AG09309 (cell line): ENCODE data around the gene TNS1.

ENCODE experiments used
- DNase-seq: peaks from one replicate; pipeline ENCODE4 v3.0.0-alpha.2; 2010; ENCODE audit warnings: low read depth
- H3K4me3 ChIP-seq: 2 replicates; pipeline ENCODE4 v1.5.1; 2011; ENCODE audit warnings: mild to moderate bottlenecking, low read depth, low read length, moderate library complexity; ENCODE audit not compliant: control insufficient read depth
- TF ChIP-seq, protein P1 (sequence below): IDR thresholded peaks from 2 replicates; pipeline ENCODE4 v1.5.1; 2011; ENCODE audit warnings: mild to moderate bottlenecking, low read depth, low read length, inconsistent platforms; ENCODE audit not compliant: insufficient read depth, control insufficient read depth; ENCODE audit errors: missing control alignments

Gene TNS1

DNA sequence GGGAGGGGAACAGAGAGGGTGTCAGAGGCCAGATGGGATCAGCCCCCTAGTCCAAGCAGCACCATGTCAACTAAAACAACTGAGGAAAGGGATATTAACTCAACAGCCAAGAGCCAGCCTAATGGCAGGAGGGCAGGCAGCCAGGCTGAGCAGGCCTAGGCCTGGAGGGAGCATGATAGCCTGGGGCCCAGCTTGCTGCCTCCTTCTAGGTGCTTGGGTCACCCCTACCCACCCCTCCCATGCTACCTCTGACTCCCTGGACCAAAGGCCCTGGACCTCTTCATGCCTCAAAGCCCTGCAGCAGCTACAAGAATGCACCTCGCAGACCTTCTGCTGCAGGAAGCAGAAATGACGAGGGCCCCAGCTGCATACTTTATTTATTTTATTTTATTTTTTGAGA lies 22.1 kb upstream of the TNS1 start:
- no peak for DNase-seq
- H3K4me3 ChIP-seq, result no peak overlapping the region
- TF ChIP-seq, protein P1, sequence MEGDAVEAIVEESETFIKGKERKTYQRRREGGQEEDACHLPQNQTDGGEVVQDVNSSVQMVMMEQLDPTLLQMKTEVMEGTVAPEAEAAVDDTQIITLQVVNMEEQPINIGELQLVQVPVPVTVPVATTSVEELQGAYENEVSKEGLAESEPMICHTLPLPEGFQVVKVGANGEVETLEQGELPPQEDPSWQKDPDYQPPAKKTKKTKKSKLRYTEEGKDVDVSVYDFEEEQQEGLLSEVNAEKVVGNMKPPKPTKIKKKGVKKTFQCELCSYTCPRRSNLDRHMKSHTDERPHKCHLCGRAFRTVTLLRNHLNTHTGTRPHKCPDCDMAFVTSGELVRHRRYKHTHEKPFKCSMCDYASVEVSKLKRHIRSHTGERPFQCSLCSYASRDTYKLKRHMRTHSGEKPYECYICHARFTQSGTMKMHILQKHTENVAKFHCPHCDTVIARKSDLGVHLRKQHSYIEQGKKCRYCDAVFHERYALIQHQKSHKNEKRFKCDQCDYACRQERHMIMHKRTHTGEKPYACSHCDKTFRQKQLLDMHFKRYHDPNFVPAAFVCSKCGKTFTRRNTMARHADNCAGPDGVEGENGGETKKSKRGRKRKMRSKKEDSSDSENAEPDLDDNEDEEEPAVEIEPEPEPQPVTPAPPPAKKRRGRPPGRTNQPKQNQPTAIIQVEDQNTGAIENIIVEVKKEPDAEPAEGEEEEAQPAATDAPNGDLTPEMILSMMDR, result no peak

DNA sequence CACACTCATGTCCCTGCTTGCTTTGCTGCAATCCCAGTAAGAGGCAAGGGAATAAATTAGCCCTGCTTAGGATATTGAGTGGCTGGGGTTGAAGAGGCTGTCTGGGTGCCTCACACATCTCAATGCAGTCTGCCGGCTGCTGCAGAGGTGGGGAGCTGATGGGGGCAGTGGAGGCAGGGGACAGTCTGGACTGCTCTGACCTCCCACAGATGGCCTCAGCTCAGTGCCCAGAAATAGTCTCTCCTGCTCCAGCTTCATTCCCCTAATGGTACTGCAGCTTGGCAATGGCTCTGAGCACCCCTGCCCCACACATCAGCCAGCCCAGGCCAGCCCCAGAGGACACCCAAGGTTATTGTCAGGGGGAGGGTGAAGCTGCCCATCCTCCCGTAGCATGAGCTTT lies 21.5 kb upstream of the TNS1 start:
- no peak for DNase-seq
- no peak overlapping the region for H3K4me3 ChIP-seq
- TF ChIP-seq, protein P1, result no peak

DNA sequence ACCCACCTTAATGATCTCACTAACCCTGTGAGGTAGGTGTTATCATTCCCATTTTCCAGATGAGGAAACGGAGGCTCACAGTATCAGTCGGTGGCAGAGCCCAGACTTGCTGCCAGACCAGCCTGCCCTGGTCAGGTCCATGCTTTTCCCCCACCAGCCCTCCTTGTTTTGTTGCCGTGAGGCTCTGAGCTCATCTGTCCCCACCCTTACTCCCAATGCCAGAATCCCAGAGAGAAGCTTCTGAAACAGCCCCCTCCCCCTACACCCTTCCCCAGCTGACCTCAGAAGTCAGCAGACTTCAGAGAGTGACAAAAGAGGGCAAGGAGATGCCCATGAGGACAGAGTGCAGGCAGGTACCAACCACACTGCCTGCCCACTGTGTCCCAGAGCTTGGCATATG lies 20.8 kb upstream of the TNS1 start:
- no peak for DNase-seq
- TF ChIP-seq, protein P1, result no peak
- no peak overlapping the region for H3K4me3 ChIP-seq

DNA sequence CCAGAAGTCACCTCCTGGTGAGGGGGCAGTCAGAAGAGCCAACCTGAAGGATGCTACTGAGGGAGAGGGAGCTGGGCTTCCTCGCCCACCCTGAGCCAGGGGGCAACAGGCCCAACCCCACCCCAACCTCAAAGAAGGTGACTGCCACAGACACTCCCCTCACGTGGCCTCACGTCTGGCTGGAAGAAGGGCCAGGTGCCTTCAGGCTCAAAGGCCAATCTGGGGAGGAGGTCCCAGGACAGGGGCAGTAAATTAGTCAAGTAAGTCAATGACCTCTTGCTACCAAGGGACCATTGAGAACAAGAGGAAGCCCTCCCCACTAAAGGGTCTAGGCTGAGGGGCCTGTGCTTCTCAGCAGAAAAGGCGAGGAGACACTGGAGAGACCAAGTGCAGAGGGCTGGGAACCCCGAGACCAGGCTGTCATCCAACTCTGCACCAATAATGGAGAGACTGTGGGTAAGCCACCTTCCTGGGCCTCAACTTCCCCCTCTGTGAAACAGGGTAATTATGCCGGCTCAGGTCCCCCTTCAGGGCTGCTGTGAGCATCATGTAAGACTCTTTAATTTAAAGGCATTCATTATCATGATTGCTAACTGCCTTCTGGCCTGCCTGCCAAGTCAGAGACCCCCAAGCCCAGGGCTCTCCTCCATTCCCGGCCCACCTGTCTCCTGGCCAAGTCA lies 20.2 kb upstream of the TNS1 start:
- TF ChIP-seq, protein P1, result no peak
- H3K4me3 ChIP-seq, result no peak overlapping the region
- no peak for DNase-seq

DNA sequence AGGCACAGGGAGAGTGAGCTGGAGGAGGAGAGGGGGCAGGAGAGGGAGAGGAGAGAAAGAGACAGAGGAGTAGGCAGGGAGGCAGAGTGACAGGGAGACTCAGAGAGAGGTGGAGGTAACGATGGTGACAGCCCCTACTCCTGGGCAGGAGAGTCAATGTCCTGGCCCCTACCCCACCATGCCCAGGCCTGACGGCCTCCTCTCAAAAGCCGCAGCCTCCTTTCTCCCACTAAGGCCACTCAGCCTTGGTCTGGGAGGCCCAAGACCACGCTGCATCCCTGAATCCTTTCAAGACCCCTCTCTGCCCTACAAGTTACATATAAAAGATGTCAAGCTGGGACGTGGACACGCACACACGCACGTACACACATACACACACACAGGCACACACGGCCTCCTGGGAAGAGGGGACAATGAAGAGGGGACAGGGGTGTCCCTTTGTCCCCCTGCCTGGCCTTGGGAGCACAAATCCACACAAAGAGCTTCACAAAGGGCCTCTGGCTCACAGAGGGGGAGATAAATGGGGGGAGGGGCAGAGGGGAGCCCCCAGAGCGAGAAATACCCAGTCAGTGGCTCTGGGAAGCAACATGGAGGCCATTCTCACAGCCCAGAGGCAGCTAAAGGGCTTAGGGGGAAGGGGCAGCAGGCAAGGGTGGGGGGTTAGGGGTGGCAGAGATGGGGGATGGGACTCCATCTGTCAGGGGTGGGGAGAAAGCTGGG lies 19.5 kb upstream of the TNS1 start:
- DNase-seq, result no peak
- no peak overlapping the region for H3K4me3 ChIP-seq
- TF ChIP-seq, protein P1, result no peak

DNA sequence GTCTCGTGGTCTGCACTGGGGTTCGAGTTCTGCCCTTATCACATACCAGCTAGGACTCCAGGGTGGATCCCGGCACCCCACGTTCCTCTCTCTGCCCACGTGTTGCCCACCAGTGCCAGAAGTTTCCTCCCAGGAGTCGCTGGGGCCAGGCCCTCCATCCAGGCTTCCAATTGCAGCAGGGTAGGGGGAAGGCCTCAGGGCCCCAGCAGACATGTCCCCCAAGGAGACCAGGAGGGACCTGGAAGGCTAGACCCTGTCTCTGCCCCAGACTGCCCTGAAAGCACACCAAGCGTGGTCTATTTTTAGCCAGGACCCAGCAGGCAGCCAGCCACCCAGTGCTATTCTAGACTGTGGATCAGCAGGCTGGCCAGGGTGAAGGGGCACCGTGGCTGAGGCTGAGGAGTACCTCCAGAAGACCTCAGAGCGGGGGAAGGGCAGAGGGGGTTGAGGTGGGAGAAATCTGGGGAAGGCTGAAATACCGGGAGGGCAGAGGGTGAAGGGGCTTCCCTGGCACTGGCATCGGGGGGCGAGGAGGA lies 18.8 kb upstream of the TNS1 start:
- TF ChIP-seq, protein P1, result no peak
- no peak overlapping the region for H3K4me3 ChIP-seq
- DNase-seq, result no peak
